SHP77 (cell line): Measurements from ENCODE around the gene MADD.

Source experiments
- DNase-seq, 2 experiments: peaks; one replicate each; lab custom pipeline; 2025; lab: John Stamatoyannopoulos, UW

MADD gene

DNA sequence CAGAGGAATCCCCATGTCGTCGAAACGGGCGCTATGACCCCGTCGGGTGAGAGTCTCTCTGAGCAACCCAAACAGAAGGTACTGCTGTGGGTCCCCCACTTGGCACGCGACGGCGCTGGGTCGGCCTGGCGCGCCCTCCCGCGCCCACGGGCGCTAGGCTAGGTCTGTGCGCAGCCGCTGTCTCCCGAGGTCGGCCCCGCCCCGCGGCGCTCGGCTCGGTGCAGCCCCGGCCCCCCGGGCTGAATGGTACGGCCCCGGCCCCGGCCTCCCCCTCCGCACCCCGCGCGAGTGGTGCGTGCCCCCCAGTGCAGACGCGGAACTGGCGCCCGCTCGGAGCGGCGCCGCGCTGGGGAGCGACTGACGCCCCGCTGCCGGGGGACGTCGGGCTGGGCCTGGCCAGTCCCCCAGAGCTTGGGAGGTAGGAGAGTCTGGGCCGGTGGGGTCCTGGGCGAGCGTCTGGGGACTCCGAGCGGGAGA, at the start of gene MADD:
MADD (plus strand) TSS at position 305 of the 477 bp plus-strand sequence.
- peak; percentile 83 to 88 for DNase-seq

DNA sequence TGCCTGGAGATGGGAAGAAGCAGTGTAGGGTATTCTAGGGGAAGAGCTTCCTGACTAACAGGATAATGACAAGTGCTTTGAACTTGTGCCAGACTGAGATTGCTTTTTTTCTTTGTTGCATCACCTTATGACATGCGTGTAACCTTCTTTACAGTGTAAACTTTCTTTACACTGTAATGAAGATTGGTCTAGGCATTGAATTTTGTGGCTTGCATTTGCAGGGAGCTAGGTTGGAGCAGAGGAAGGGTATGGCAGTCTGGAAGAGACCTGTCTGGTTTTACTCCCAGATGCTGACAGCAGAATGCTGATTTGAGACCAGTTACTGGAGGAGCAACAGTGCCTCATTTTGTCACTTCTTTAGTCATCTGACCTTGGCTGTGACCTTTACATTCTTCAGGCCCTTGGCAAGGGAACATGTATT, 49.5 kb upstream of the MADD start:
- DNase-seq = no peak

DNA sequence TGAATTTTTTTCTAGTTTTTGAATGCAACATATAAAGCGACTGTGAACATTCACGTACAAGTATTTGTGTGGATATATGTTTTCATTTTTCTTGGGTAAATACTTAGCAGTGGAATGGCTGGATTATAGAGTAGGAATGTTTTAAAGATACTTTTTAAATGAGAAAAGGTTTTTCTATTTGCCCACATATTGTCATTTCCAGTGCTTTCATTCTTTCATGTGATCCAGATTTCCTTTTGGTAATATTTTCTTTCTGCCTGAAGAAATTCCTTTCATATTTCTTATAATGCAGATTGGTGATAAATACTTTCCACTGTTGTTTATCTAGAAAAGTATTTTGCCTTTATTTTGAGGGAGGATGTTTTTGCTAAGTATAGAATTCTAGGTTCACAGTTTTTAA, 47.2 kb upstream of the MADD start:
- DNase-seq = no peak

DNA sequence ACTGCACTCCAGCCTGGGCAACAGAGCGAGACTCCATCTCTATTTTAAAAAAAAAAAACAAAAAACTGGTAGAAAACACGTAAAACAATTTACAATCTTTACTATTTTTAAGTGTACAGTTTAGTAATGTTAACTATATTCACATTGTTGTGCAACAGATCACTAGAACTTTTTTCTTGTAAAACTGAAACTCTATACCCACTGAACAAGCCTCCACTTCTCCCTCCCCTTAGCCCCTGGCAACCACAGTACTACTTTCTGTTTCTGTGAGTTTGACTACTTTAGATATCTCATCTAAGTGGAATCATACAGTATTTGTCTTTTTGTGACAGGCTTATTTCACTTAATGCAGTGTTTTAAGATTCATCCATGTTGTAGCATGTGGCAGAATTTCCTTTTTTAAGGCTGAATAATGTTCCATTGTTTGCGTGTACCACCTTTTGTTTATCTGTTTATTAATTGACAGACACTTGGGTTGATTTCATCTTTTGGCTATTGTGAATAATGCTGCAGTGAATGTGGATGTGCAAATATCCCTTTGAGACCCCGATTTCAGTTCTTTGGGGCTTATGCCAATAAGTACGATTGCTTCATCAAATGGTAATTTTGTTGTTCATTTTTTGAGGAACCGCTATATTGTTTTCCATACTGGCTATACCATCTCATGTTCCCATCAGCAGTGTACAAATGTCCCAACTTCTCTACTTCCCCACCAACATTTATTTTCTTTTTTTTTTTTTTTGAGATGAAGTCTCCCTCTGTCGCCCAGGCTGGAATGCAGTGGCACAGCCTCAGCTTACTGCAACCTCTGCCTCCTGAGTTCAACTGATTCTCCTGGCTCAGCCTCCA, 44.2 kb upstream of the MADD start:
- DNase-seq = no peak

DNA sequence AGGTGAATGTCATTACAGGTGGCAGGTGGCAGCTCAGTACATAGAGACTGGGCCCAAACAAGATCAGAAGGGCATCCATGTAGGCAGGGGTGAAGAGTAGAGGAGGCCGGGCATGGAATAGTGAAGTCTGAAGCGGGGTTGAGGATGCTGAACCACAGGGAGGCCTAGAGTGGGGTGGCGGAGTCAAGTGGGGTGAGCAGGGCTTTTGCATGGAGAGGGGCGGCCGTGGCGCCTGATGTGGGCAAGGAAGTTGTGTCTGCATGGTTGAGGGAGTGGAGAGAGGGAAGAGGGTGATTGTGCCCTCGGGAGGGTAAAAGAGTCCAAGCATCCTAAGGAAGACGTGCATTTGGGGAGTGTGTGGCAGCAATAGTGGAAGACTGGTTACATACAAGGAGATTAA, 40.8 kb upstream of the MADD start:
- no peak for DNase-seq

DNA sequence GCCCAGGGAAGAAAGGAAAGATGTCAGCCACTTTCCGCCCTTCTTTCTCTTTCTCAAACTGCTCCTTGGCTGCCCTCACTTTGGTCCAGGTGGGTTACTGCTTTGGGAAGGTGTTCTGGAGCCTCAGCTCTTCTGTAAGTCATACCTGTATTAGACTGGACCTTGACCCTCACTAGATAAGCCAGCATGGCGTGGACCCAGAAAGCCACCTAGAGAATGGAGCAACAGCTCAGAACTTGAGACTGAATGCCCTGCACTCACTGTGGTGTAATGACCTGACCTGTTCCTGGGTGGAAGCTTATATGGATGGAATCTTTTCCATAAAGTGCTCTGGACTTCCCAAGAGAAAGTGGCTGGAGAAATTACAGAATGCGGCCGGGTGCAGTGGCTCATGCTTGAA, 36.9 kb upstream of the MADD start:
- no peak for DNase-seq

DNA sequence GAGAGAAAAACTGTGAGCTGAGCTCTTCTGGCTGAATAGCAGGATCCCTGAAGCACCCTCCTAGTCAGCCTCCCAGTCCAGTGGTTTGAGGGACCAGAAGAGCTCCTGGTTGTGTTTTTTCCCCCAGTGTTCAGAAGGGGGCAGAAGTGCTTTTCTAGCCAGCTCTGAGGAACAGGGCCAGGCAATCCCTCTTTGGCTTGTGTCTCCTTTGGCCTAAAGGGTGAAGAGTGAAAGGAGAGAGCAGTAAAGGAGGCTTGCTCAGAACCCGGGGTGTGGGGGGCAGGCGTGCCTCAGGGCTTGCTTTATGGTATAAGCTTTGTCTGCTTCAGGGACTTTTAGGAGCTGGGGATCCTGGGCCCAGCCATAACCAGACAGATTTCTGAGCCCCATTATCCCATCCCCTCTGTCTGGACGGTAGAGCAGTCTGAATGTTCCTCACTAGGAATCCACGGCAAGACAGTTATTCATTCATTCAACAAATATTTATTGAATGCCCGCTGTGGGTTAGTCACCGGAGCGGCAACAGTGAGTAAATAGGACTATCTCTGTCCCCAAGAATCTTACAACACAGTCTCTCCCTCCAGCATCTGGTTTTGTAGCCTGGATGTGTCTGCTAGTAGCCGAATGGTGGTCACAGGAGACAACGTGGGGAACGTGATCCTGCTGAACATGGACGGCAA, 35.8 kb upstream of the MADD start:
- peak; percentile 62 to 66 for DNase-seq

DNA sequence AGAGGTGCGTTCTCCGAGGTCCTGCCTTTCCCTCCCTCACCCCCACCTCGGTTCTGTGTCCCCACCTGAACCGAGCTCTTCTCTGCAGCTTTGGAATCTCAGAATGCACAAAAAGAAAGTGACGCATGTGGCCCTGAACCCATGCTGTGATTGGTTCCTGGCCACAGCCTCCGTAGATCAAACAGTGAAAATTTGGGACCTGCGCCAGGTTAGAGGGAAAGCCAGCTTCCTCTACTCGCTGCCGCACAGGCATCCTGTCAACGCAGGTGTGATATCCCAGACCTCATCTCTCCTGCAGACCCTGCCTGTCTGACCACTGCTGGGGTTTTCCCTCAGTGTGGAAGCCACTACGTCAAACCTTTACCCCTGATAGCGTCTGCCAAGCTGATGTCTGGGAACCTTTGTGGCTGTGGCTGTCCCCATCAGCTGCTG, 35.2 kb upstream of the MADD start:
- peak; percentile 53 to 76 for DNase-seq

DNA sequence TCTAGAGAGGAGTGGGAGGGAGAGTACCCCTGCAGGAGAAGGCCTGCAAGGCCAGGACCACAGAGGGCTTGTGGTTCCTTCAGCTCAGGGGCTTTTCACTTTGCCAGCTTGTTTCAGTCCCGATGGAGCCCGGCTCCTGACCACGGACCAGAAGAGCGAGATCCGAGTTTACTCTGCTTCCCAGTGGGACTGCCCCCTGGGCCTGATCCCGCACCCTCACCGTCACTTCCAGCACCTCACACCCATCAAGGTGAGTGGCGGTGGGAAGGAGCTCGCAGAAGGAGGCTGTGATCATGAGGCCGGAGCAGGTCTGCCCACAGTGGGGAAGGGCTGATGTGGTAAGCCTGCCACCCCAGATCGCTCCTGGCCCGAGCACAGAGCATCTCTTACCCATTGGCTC, 34.8 kb upstream of the MADD start:
- no peak for DNase-seq

DNA sequence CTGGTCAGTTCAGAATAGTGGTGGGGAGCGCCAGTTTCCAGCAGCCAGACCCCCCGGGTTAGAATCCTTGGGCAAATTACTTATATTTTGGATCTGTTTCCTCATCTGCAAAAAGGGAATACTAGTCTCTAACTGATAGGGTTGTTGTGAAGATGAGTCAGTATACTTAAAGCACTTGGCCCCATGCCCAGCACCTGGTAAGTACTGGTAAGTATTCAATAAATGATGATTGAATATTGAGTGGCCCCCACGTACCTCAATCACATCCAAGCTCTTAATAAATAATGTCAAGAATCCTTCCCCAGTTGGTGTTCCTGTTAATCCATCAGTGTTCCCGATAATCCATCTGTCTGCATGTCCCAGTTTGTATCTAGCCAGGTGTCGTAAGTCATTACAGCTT, 33.5 kb upstream of the MADD start:
- DNase-seq = peak; percentile 33 to 66

DNA sequence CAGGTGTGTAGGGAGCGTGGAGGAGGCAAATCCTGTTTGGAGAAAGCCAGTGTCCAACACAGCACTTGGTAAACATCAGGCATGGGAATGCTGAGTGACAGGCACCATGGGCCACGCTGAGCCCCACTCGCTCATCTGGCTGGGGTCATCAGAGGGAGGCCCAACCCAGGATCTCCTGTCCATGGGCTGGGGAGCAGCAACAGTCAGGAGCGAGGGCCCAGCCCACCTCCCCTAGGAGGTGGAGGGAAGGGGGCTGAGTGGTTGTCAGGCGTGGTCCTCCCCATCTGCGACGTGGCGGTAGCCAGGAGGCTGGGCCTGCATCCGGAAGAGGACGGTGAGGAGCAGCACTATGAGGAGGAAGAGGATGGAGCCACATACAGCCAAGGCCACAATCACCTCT, 30.1 kb upstream of the MADD start:
- DNase-seq = no peak

DNA sequence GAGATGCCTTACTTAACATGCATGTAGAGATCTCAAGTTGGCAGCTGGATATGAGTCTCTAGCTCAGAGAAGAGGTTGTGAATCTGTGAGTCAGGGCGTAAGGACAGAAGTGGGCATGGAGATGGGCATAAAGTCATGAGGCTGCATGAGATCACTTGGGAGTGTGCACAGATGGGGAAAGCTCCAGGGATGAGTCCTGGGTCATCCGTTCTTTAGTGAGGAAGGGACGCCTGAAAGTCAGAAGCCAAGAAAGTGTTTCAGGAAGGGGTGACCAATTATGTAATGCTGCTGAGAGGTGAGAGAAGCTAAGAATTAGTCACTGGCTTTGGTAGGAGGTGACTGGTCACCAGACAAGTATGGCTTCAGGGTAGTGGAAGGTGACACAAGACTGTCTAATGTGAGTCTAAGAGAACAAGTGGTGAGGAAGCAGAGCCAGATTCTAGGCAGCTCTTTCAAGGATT, 28.1 kb upstream of the MADD start:
- no peak for DNase-seq

DNA sequence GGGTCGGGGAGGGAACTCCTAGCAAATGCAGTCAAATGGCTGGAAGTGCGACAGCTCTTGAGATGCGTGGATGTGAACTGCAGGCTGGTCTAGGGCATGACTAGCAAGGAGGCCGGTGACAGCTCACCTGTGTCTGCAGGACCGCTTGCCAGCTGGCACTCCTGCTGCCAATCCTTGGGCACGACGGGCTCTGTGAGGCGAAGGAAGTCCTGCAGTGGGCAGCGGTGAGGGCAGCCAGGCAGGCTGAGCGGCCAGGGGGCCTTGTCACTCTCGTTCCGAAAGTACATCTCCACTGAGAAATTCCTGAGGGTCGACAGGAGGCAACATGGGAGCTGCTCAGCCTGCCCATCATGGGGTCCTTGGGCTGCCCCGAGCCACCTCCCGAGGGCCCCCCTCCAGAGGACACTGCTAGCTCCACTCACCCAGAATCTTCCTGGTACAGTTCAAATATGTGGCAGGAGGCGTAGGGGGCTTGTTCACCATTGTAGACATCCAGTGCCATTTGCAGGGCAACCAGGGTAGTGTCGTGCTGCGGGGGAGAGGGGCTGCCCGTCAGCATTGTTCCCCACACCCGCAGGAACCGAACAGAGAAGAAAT, 27.2 kb upstream of the MADD start:
- DNase-seq = no peak

DNA sequence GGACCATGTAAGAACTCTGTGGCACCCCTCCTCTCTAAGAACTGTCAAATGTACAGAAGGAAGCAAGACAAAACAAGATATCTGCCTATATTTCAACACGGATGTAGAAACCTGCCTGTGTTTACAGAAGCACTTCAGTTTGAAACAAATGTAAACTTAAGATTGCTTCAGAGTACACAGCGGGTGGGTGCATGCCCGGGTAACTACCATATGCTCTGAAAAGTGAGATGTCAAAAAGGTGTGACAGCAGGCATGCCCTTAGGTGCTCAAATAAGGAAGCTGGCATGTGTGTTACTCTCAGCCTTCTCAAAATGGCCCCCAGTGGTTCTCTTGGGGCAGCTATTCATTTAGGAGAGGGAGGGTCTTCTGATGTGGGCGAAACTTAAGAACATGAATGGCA, 26.5 kb upstream of the MADD start:
- no peak for DNase-seq

DNA sequence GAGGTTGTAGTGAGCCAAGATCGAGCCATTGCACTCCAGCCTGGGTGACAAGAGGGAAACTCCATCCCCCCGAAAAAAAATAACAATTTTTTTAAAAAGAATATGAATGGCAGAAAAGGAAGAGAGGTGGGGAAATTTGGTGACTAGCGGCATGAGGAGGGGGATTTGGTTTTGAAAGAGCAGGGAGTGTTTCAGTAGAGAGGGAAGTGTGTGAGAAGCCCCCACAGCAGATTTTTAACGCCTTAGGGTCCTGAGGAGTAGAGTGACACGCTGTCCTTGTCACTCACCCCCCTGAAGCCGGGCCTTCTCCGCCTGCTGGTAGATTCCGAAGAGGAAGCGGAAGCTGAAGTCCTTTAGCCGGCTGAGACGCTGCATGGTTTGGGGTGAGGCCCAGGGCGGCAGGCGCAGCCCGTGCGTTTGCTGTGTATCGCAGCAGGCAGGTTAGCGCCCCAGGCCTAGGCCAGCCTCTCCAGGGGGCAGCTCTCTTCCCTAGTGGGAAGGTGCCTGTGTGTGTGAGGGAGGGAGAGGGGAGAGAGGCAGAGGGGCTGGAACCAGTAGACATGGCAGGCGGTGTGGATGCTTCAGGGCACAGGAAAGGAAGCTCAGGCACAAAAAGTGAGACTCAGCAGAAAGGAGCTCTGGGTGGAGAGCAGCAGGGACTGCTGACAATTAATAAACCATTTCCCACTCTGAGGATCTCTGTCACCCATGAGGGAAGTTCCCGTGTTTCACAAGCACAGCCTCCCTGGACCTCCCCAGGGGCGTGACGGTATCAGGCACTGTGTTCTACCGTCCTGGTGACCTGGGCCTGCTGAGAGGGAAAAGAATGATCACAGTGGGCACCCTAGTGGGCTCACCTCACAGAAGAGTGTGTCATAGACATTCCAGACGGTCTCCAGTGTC, 25.2 kb upstream of the MADD start:
- DNase-seq = no peak

DNA sequence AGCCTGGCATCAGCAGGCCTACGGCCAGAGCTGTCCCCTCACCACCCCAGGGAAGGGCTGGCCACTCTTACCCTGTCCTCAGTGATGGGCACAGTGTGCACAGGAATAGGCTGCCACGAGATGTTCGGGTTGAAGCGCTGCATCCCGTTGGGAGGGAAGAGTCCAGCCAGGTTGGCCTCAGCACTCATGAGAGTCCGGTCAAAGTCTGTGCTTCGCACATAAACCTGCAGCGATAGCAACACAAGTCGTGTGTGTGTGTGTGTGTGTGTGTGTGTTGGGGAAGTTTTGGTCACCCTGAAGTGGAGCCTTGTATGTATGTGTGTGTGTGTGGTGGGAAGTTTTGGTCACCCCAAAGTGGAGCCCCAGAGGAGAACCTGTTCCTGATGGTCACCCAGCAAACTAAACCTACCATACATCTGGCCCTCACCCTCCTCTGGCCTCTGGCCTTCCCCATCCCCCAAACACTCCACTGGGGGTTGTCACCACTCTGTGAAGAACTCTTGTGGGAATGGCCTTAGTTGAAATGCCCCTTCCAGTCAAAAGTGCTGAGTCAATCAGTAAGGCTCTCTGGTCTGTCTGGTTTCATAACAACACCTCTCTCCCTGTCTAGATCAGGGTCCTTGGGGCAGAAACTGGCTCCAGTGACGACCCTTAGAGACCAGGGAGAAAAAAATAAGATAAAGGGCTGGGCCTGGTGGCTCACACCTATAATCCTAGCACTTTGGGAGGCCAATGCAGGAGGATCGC, 24.1 kb upstream of the MADD start:
- no peak for DNase-seq

DNA sequence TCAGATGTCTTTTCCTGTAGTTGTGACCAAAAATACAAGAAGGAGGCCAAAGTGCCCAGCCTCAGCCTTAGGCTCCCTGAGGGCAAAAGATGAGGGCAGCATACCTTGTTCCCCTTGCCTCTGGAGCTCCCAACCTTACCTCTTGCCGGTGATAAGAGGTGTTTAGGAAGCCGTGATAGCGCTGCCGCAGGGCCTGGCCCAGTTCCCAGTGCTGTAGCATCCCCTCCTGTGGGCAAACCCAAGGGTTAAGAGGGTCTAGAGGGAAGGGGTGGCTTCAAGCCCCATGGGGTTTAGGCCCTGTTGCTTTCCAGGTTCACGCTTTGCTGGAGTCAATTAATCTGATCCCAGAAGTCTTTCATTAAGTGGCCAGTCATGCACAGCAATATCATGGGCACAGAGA, 22.4 kb upstream of the MADD start:
- no peak for DNase-seq

DNA sequence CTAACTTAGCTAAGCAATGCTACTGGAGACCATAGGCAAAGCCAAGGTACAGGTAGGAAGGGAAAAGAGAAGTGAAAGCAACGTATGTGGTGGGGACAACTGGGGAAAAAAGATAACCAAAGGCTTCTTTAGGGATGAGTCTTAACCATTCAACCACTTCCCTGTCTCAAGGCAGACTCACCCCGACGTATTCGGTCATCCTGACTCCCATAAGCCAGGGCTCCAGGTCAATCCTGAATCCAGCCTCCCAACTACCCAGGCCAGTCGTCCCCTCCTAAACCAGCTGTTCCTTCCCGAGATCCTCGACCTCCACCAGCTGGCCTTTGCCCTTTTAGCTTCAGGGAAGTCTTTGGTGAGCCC, 21.6 kb upstream of the MADD start:
- DNase-seq = peak in 1 of 2 experiments; percentile 52

DNA sequence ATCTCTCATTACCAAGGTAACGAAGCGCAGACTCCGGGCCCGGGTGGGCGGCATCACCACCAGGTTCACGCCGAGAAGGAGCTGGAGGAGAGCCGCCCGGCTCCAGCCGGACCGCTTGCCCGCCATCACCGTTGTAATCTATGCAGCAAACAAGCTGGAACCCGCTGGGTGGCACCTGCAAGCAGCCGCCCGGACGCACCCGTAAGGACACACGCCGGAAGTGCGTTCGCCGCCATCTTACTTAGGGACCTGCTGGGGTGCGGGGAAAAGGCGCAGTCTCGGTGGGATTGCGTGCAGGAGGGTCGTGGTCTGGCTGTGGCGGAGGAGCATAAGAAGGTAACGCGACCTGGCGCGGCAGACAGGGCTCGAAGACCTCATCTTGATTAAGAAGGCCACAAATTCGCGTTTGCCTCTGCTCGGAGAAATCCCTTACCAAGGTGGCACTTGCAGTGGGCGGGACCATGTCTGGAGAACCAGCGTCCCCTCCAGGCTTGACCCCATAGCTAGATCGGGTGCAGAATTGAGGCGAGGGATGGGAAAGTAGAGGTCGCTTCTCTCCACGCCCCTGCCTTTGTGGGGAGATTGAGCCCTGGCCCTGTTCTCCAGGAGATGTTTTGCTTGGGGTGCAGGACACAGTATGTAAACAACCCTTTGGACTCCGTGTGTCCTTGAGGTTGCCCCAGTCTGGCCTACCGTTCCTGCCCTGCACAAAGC, 21.1 kb upstream of the MADD start, which contains the start of gene ACP2:
ACP2 (minus strand) TSS at position 151 of the 714 bp plus-strand sequence; CDS start at position 126, 25 bp downstream.
- peak; percentile 89 to 93 for DNase-seq

DNA sequence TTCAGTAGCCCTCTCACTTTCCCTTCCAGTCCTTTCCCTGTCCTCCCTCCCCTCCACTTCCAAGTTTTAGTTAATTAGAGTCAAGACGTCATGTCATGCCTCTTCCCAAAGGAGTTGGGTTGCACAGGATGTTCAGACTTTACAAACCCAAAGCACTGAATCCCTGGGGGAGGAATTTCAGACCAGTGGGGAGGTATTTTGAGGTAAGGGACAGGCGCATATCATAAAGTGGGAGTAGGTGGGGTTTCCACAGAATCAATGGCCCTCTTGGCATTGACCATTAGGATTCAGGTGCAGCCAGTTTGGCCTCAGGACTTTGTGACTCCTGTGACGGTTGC, 20.6 kb upstream of the MADD start:
- no peak for DNase-seq
